ENCODE measurements around the gene ILF2. TPM values are rescaled to one million over a fixed set of nuclear protein-coding genes. Genes with fewer than 3 reads are reported as not detected.

ILF2 gene
- polyA plus RNA-seq, 1 experiment = 326 TPM

DNA sequence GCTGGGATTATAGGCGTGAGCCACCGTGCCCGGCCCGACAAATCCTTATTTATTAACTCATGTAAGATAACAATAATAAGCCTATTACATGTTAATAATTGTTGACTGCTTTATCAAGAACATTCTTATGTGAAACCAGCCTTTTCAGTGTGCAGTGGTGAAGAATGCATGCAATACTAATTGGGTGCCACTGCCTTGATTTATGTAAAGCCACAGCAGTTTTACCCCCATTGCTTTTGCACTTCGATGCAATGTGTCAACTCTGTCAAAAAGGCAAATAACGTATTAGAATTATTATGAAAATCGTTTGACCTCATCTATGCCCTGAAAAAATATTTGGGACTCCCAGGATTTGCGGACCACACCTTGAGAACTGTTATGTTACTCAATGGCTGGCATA, 25.9 kb upstream of the ILF2 start:
- H3K4me3 ChIP-seq (ENCODE audit: low read depth, low read length) = no peak overlapping the region
- H3K27ac ChIP-seq (ENCODE audit: low read depth, low read length) = no peak overlapping the region
- H3K9me3 ChIP-seq (ENCODE audit: control insufficient read depth, insufficient read depth, low read length) = no peaks in the 10 kb centered on the region; the same call in 1 of the 2 replicates
- no peak for TF ChIP-seq CTCF (IDR thresholded peaks at IDR 0.05; ENCODE audit: low read depth, low read length)
- peaks cover 5% of the 10 kb centered on the region for H3K27me3 ChIP-seq (ENCODE audit: control insufficient read depth, insufficient read depth, low read length)
- no peak for DNase-seq (ENCODE audit: low read depth, low spot score)
- ChIA-PET POLR2A (interaction anchor here (0.6 kb wide), 1 partner anchor 17 kb away, joined by 6 read pairs; no protein-coding TSS in a partner anchor), CTCF (no interaction called here)

GRCh38 chr1:153693466-153693865, 22.7 kb upstream of the ILF2 start:
- no peak overlapping the region for H3K27ac ChIP-seq (ENCODE audit: low read depth, low read length)
- POLR2A ChIA-PET = no interaction called here
- H3K4me3 ChIP-seq (ENCODE audit: low read depth, low read length) = no peak overlapping the region
- H3K27me3 ChIP-seq (ENCODE audit: control insufficient read depth, insufficient read depth, low read length) = peaks cover 9% of the 10 kb centered on the region
- H3K9me3 ChIP-seq (ENCODE audit: control insufficient read depth, insufficient read depth, low read length) = no peaks in the 10 kb centered on the region; the same call in 1 of the 2 replicates
- no peak for DNase-seq (ENCODE audit: low read depth, low spot score)
- no peak for TF ChIP-seq CTCF (IDR thresholded peaks at IDR 0.05; ENCODE audit: low read depth, low read length)
- CTCF ChIA-PET = no interaction called here

- peaks cover 36% of the 10 kb centered on the region for H3K27me3 ChIP-seq (ENCODE audit: control insufficient read depth, insufficient read depth, low read length)
- ChIA-PET CTCF (interaction anchor here (3.0 kb wide), 1 partner anchor 11 kb away, joined by 11 read pairs; the partner anchor contains the start of gene NPR1), POLR2A (no interaction called here)
- H3K4me3 ChIP-seq (ENCODE audit: low read depth, low read length) = no peak overlapping the region
- no peaks in the 10 kb centered on the region; the same call in 1 of the 2 replicates for H3K9me3 ChIP-seq (ENCODE audit: control insufficient read depth, insufficient read depth, low read length)
- TF ChIP-seq CTCF (IDR thresholded peaks at IDR 0.05; ENCODE audit: low read depth, low read length) = no peak
- no peak for DNase-seq (ENCODE audit: low read depth, low spot score)
- H3K27ac ChIP-seq (ENCODE audit: low read depth, low read length) = no peak overlapping the region
Observed at GRCh38 chr1:153688736-153689328, 18.0 kb upstream of the ILF2 start.

DNA sequence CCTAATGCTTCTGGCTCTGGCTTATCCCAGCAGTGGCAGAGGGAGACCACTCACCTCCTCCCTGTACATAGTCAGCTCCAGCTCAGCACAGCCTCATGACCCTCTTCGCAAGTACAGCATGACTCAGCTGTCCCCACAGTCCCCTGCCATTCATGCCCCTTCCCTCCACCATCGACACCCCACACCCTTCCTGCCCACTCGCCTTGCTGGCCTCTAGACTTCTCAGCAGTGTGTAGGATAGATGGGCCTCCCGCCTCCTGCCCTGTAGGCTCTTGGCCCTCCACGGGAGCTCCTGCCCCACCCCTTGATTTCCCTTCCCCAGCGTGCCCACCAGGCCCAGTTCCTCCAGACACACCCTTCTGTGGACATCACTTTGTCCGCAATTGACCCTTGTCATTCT, 17.5 kb upstream of the ILF2 start:
- CTCF ChIA-PET = interaction anchor here (3.0 kb wide), 1 partner anchor 11 kb away, joined by 11 read pairs; the partner anchor contains the start of gene NPR1
- Histone ChIP-seq H3K9me3 (ENCODE audit: control insufficient read depth, insufficient read depth, low read length) (no peaks in the 10 kb centered on the region; the same call in 1 of the 2 replicates), H3K27me3 (ENCODE audit: control insufficient read depth, insufficient read depth, low read length) (peaks cover 40% of the 10 kb centered on the region), H3K27ac (ENCODE audit: low read depth, low read length) (no peak overlapping the region), H3K4me3 (ENCODE audit: low read depth, low read length) (no peak overlapping the region)
- no peak for DNase-seq (ENCODE audit: low read depth, low spot score)
- no peak for TF ChIP-seq CTCF (IDR thresholded peaks at IDR 0.05; ENCODE audit: low read depth, low read length)
- POLR2A ChIA-PET = no interaction called here

GRCh38 chr1:153687346-153688125, 16.7 kb upstream of the ILF2 start:
- Histone ChIP-seq H3K9me3 (ENCODE audit: control insufficient read depth, insufficient read depth, low read length) (no peaks in the 10 kb centered on the region; the same call in 1 of the 2 replicates), H3K4me3 (ENCODE audit: low read depth, low read length) (no peak overlapping the region), H3K27ac (ENCODE audit: low read depth, low read length) (no peak overlapping the region), H3K27me3 (ENCODE audit: control insufficient read depth, insufficient read depth, low read length) (peaks cover 39% of the 10 kb centered on the region)
- ChIA-PET POLR2A (no interaction called here), CTCF (interaction anchor here (3.0 kb wide), 1 partner anchor 10 kb away, joined by 11 read pairs; the partner anchor contains the start of gene NPR1)
- DNase-seq (ENCODE audit: low read depth, low spot score) = no peak
- no peak for TF ChIP-seq CTCF (IDR thresholded peaks at IDR 0.05; ENCODE audit: low read depth, low read length)

Data from AG04450 (cell line).